ENCODE results near the gene UTP11.

GRCh38 chr1:38006008-38006828 is 6.3 kb upstream of the UTP11 start:
- TF ChIP-seq CTCF (IDR thresholded peaks at IDR 0.05) (no peak), POLR2A (IDR thresholded peaks at IDR 0.05) (no peak)

All from thyroid gland (tissue), 4 donors.